Skeletal muscle tissue (tissue), 4 donors: ENCODE measurements around the gene PIM1. TPM values are rescaled to one million over a fixed set of nuclear protein-coding genes. Genes with fewer than 3 reads are reported as not detected.
"Not testable (repeated sequence)": the region's sequence is repeated elsewhere in the genome, so short reads cannot be mapped to it uniquely, and the experiment has no call there.

Experiments used
- H3K27ac ChIP-seq: one replicate; pipeline ENCODE4 v1.7.0; 2013; ENCODE audit warnings: mild to moderate bottlenecking, low read depth, low read length, inconsistent platforms
- H3K27me3 ChIP-seq, 3 donors: one replicate each; pipeline ENCODE4 v1.7.0; 2013; ENCODE audit warnings: low read length in 3 of 3; ENCODE audit not compliant: control insufficient read depth in 3 of 3, insufficient read depth in 3 of 3
- H3K36me3 ChIP-seq, 3 donors: one replicate each; pipeline ENCODE4 v1.7.0; 2013; ENCODE audit warnings: low read length in 3 of 3; ENCODE audit not compliant: control insufficient read depth in 3 of 3, insufficient read depth in 3 of 3
- H3K4me1 ChIP-seq, 3 donors: one replicate each; pipeline ENCODE4 v1.7.0; 2013; ENCODE audit warnings: low read length in 3 of 3, mild to moderate bottlenecking in 3 of 3; ENCODE audit not compliant: control insufficient read depth in 3 of 3, insufficient read depth in 3 of 3
- H3K4me3 ChIP-seq, 3 donors: one replicate each; pipeline ENCODE4 v1.7.0; 2013; ENCODE audit warnings: low read length in 3 of 3
- H3K9ac ChIP-seq, 3 donors: one replicate each; pipeline ENCODE4 v1.7.0; 2013; ENCODE audit warnings: low read length in 3 of 3, mild to moderate bottlenecking in 3 of 3, moderate library complexity in 2 of 3, low read depth in 1 of 3
- H3K9me3 ChIP-seq, 3 donors: one replicate each; pipeline ENCODE4 v1.7.0; 2013; ENCODE audit warnings: low read length in 3 of 3; ENCODE audit not compliant: control insufficient read depth in 3 of 3
- total RNA-seq: library from RNA; depleted of rRNA; stranded (reverse); fragments of >200 nt; gene quantifications from one replicate; pipeline ENCODE4 v1.2.3, GENCODE V29; 2014
- donor health status: Osteomylitis.

The PIM1 gene
- total RNA-seq, 1 donor from 2014 or later, result 20.4 TPM

DNA sequence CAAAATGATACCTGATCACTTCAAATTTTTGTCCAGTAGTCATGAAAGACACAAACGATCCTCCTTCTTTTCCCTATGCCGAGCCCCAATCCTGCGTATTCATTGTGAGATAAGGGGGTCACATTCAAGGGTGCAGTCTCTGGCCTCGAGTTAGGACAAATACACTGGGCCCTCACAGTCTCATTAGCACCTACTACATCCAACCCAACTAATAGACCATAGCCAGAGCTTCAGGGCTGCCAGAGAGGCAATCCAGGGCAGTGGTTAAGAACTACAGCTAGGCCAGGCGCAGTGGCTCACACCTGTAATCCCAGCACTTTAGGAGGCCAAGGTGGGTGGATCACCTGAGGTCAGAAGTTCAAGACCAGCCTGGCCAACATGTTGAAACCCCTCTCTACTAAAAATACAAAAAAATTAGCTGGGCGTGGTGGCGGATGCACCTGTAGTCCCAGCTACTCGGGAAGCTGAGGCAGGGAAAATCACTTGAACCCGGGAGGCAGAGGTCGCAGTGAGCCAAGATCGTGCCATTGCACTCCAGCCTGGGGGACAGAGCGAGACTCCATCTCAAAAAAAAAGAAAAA, 41.0 kb upstream of the PIM1 start:
- H3K9ac ChIP-seq, result peak overlapping the region in 1 of 3 donors; percentile 33
- H3K4me3 ChIP-seq, H3K27me3 ChIP-seq, H3K36me3 ChIP-seq, H3K9me3 ChIP-seq: not testable (repeated sequence)
- H3K4me1 ChIP-seq, result peaks cover 17 to 32% (median 30%) of the 10 kb centered on the region in 3 donors
- peak overlapping the region; percentile 59 for H3K27ac ChIP-seq

DNA sequence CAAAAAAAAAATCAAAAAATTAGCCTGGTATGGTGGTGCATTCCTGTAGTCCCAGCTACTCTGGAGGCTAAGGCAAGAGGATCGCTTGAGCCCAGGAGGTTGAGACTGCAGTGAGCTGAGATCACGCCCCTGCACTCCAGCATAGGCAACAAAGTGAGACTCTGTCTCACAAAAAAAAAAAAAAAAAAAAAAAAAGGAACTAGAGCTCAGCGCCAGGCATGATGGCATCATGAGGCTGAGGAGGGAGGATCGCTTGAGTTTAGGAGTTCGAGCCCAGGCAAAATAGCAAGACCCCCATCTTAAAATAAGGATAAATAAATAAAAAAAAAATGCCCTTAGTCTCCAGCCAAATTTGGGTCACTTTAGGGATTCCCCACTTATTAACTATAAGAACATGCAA, 40.4 kb upstream of the PIM1 start:
- Histone ChIP-seq H3K36me3 (no peaks in the 10 kb centered on the region), H3K4me3 (no peak overlapping the region), H3K9ac (no peak overlapping the region), H3K27me3 (no peaks in the 10 kb centered on the region), H3K9me3 (no peaks in the 10 kb centered on the region), H3K27ac (peak overlapping the region; percentile 90), H3K4me1 (peaks cover 23 to 39% (median 36%) of the 10 kb centered on the region in 3 donors)

DNA sequence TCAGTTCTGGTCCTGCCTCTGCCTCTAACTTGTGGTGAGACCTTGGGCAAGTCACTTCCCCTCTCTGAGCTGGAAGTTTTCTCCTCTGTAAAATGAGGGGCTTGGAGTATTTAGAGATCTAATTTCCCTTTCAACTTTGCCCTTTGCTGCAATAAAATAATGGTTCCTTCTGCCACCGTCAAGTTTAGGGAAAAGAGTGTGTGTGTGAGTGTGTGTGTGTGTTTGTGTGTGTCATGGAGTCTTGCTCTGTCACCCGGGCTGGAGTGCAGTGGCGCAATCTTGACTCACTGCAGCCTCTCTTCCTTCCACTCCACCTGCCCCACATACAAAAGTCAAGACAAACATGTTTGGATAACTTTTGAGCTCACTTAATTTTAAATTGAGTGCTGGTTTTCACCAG, 39.2 kb upstream of the PIM1 start:
- peaks cover 31 to 49% (median 44%) of the 10 kb centered on the region in 3 donors for H3K4me1 ChIP-seq
- H3K9ac ChIP-seq, result peak overlapping the region; percentile 34 to 65 (median 52)
- no peaks in the 10 kb centered on the region for H3K27me3 ChIP-seq
- H3K9me3 ChIP-seq, result no peaks in the 10 kb centered on the region
- H3K27ac ChIP-seq, result peak overlapping the region; percentile 90
- H3K4me3 ChIP-seq, result no peak overlapping the region
- no peaks in the 10 kb centered on the region for H3K36me3 ChIP-seq

DNA sequence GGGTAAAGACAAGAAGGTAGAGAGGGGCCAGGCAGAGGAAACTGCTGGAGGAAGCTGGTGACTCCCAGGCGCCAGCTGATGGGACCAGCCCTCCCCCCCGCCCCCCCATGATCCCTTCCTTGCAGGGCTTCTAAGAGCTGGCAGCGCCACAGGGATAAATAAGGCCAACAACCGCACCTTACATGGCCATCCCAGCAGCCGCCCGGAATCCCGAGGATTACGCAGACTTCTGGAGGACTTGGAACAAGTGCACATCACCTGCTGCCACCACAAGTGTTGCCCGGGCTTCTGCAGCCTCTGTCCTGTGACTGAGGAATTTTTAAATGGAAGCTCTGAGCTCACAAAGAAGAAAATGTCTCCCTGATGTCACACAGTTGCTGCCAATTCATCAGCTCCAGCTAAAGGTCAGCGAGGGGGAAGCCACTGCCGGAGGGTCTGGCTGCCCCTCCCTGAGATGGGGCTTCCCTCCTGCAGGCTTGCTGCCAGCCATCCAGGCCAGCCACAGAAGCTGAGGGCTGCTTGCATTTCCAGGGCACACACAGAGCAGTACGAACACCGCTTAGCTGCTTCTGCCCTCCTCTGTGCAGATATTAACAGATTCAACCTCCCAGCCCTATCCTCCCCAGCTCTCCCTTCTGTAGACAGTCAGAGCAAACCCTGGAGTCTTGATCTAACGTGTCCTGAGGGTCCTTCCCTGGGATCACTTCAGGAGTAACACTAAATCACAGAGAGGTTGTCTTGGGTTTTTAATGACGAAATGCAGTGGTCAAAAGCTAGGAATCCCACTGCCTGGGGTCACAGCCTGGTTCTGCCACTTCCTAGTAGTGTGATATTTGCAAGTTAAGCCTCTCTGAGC, 38.6 kb upstream of the PIM1 start:
- Histone ChIP-seq H3K27ac (peak overlapping the region; percentile 90), H3K27me3 (no peaks in the 10 kb centered on the region), H3K4me3 (peak overlapping the region in 2 of 3 donors; percentile 8 to 27), H3K36me3 (no peaks in the 10 kb centered on the region), H3K4me1 (peaks cover 31 to 49% (median 44%) of the 10 kb centered on the region in 3 donors), H3K9ac (peak overlapping the region; percentile 64 to 86 (median 69)), H3K9me3 (no peaks in the 10 kb centered on the region)

DNA sequence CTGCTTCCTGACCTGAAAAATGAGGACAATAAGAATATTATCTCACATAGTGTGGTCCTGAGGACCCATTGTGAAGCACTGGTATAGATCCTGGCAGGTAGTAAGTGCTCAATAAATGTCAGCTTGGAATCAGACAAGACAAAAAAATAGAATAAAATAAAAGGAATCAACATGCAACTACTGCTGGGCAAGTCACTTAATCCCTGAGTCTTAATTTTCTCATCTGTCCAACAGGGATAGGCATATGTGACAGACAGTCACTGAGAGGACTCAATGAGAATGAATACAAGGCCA, 38.0 kb upstream of the PIM1 start:
- Histone ChIP-seq H3K4me3 (peak overlapping the region in 1 of 3 donors; percentile 27), H3K27ac (peak overlapping the region; percentile 90), H3K9ac (peak overlapping the region; percentile 64 to 86 (median 69)), H3K4me1 (peaks cover 31 to 49% (median 44%) of the 10 kb centered on the region in 3 donors), H3K27me3 (no peaks in the 10 kb centered on the region), H3K9me3 (no peaks in the 10 kb centered on the region), H3K36me3 (no peaks in the 10 kb centered on the region)

DNA sequence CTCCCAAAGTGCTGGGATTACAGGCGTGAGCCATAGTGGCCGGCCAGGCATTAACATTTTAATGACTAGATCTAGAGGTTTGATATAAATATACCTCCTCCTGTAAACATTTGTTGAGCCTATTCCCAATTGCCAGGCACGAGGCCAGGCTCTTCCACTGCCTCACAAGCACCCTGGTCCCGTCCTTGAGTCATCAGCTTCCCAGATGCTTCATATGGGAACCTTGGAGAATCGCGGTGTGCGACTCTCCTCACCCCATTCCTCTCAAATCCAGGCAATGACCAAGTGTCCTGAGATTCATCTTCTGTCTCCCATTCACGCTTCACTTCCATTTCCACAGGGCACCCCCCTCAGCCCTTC, 35.9 kb upstream of the PIM1 start:
- H3K27me3 ChIP-seq, result no peaks in the 10 kb centered on the region
- peaks cover 26 to 44% (median 40%) of the 10 kb centered on the region in 3 donors for H3K4me1 ChIP-seq

DNA sequence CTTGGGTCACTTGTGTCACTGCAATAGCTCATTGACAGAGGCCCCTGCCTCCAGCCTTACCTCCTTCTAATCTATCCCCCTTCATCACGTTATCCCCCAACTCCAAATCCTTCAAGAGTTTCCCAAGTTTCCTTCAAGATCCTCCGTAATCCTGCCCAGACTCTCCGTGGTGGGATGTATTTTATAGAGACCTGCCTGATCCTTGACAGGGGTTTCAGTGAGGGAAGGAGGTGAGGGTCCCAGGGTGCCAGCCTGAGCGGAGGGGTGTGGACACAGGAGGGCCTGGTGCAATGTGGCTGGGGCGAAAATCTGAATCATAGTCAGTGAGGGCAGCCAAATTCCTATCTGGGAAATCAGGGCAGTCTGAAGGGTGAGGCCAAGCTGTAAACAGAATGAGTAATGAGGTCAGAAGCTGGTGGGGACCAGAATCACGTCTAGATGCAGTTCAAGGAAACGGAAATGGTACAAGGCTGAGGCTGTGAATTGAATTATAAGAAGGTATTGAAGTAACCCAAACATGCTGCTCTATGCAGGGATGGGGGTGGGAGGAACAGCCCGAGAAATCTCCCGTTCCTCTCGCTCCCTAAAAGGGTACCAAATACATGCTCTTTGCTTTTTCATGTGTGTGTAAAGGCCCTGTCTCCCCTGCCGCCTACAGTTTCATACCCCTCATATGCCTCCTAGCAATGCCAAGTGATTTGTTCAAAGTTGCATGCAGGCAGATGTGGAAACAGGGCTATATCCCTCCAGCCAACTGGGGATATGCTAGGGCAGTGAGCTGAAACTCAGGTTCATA, 35.4 kb upstream of the PIM1 start:
- Histone ChIP-seq H3K9ac (peak overlapping the region; percentile 26 to 66 (median 60)), H3K36me3 (no peaks in the 10 kb centered on the region), H3K27ac (peak overlapping the region; percentile 89), H3K4me3 (no peak overlapping the region), H3K9me3 (no peaks in the 10 kb centered on the region), H3K27me3 (no peaks in the 10 kb centered on the region), H3K4me1 (peaks cover 26 to 44% (median 40%) of the 10 kb centered on the region in 3 donors)

More for the DNA sequence above, 35.9 kb upstream of the PIM1 start:
- Histone ChIP-seq H3K9me3 (no peaks in the 10 kb centered on the region), H3K27ac (peak overlapping the region; percentile 89), H3K36me3 (no peaks in the 10 kb centered on the region), H3K9ac (peak overlapping the region in 2 of 3 donors; percentile 57 to 60), H3K4me3 (no peak overlapping the region)

DNA sequence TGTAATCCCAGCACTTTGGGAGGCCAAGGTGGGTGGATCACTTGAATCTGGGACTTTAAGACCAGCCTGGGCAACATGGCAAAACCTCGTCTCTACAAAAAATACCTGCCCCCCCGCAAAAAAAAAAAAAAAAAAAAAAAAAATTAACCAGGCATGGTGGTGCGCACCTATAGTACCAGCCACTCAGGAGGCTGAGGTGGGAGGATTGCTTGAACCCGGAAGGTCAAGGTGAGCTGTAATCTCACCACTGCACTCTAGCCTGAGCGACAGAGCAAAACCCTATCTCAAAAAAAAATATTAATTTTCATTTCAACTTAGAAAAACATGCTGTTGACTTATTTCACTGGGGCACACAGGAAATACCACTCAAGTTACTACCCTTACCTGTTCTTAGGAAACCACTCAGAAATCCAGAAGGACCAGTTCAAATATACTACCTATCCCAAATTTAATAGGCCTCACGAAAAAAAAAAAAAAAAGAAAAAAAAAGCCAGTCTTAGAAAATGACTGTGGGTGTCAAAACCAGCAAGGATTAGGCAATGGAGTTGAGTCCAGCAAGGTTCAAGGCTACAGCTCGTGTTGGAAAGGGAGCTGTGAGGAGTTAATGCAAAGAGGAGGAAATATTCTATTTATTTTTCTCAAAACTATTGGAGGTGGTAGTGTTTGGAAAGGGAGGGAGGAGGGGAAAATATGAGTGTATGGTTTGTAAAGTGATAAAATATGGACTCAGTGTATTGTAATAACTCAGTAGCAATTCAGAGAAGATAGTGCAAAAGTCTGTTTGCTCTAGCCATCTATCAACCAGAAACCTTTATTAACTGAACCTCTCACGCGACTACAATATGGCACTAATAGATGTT, 33.9 kb upstream of the PIM1 start:
- peak overlapping the region; percentile 89 for H3K27ac ChIP-seq
- H3K4me3 ChIP-seq, result no peak overlapping the region
- no peaks in the 10 kb centered on the region for H3K36me3 ChIP-seq
- H3K4me1 ChIP-seq, result peaks cover 23 to 35% (median 33%) of the 10 kb centered on the region in 3 donors
- H3K9ac ChIP-seq, result no peak overlapping the region
- H3K27me3 ChIP-seq, result no peaks in the 10 kb centered on the region
- no peaks in the 10 kb centered on the region for H3K9me3 ChIP-seq

DNA sequence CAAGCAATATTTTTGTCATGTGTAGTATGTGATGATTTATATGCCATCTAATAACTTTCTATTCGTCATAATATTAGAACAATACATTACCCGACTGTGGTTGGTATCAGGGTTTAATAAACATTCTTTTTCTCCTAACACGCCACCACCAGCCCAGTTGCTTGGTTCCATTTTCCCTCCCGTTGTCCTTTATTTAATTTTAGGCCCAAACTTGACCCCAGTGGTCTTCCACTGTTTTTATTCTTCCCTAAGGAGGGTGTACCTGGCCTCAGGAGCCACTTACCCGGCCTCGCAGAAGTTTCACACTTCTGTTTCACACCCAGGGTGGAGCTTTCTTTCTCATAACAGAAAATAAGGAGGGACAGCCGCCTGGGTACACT, 33.1 kb upstream of the PIM1 start:
- H3K36me3 ChIP-seq, result no peaks in the 10 kb centered on the region
- no peak overlapping the region for H3K4me3 ChIP-seq
- no peaks in the 10 kb centered on the region for H3K9me3 ChIP-seq
- H3K9ac ChIP-seq, result no peak overlapping the region
- H3K4me1 ChIP-seq, result peaks cover 19 to 36% (median 31%) of the 10 kb centered on the region in 3 donors
- H3K27me3 ChIP-seq, result no peaks in the 10 kb centered on the region
- peak overlapping the region; percentile 15 for H3K27ac ChIP-seq
